Breast epithelium (tissue), 3 donors: ENCODE measurements around the gene TYMP.

Experiments
- CTCF ChIP-seq, 3 donors: fragments of 450-650 bp; IDR thresholded peaks; one replicate each; pipeline ENCODE4 v1.5.1; 2016 to 2017; ENCODE audit warnings: antibody characterized with exemption in 3 of 3, mild to moderate bottlenecking in 3 of 3, moderate library complexity in 3 of 3
- POLR2A ChIP-seq: fragments of 450-650 bp; IDR thresholded peaks from one replicate; pipeline ENCODE4 v1.6.1; 2016; ENCODE audit warnings: antibody characterized with exemption, mild to moderate bottlenecking, moderate library complexity

GRCh38 chr22:50483977-50484853 is 45.6 kb downstream of the TYMP start:
- no peak for TF ChIP-seq CTCF (IDR thresholded peaks at IDR 0.05)
- TF ChIP-seq POLR2A: no peak
